Pancreas (tissue), 10 donors: ENCODE measurements around the gene GOT2. TPM values are rescaled to one million over a fixed set of nuclear protein-coding genes. Genes with fewer than 3 reads are reported as not detected.

Source experiments
- ATAC-seq, 4 donors: fragments of 200-7000 bp; cut with Tn5 transposase; one replicate each; pipeline versions ENCODE4 v1.8.0 to v1.9.1; 2020; ENCODE audit warnings: mild to moderate bottlenecking in 4 of 4, moderate library complexity in 4 of 4
- DNase-seq, 6 donors: peaks; one replicate each; pipeline ENCODE4 v3.0.0-alpha.2; 2020
- FAIRE-seq: peaks from 2 replicates; lab custom pipeline; 2012; peaks lifted over from hg19 to GRCh38; lab: Jason Lieb, UNC
- H3K27ac ChIP-seq, 4 donors: fragments of 200-600 bp; sonication (generic); 1 replicate in 3 of 4; 2 replicates in 1 of 4; pipeline versions ENCODE4 v1.5.0 to v1.8.0; 2020
- H3K27me3 ChIP-seq, 4 donors: fragments of 200-600 bp; one replicate each; pipeline ENCODE4 v1.8.0; 2021
- H3K36me3 ChIP-seq, 3 donors: fragments of 200-600 bp; sonication (generic) in 1 of 3; one replicate each; pipeline versions ENCODE4 v1.5.0 to v1.8.0; 2020 to 2021
- H3K4me1 ChIP-seq, 3 donors: fragments of 200-600 bp; one replicate each; pipeline ENCODE4 v1.8.0; 2021
- H3K4me3 ChIP-seq, 4 donors: fragments of 200-600 bp; sonication (generic) in 2 of 4; one replicate each; pipeline versions ENCODE4 v1.5.0 to v1.8.0; 2020 to 2021
- H3K9me3 ChIP-seq, 4 donors: fragments of 200-600 bp; one replicate each; pipeline ENCODE4 v1.8.0; 2021
- WGBS, 2 donors: extraction: QIAGEN DNeasy Blood & Tissue Kit; methylation state at CpG; one replicate each; pipeline ENCODE4 v1.1.7; 2013; 5-methylcytosine and 5-hydroxymethylcytosine counted together
- intact Hi-C, 3 donors: fragments of 100-400 bp; cut with DNase I; formaldehyde crosslinking; loops; one replicate each; pipeline versions ENCODE4 v1.11.1 to v1.14.2; 2022
- polyA plus RNA-seq, 2 donors: library from polyadenylated mRNA; stranded (reverse); fragments of 200-250 nt; gene quantifications; one replicate each; pipeline ENCODE4 v1.2.3, GENCODE V29; 2013
- total RNA-seq, 6 donors: library from RNA; stranded (reverse); fragmentation: NEBNext Ultra II Directional in 4 of 6; extraction: Animal tissue kit (Norgen Biotek cat#: 25700) in 4 of 6; gene quantifications; one replicate each; pipeline versions ENCODE4 v1.2.1 to v1.2.4, GENCODE V29; 2021 to 2023
- TF ChIP-seq, protein P1 (sequence below), 4 donors: fragments of 200-600 bp; sonication (generic) in 3 of 4; IDR thresholded peaks; one replicate each; pipeline versions ENCODE4 v1.5.0 to v1.8.0; 2021; ENCODE audit warnings: antibody characterized with exemption in 4 of 4
- donor health status: healthy with polysubstance abuse.
- donor health status: DM: no; HTN: no; CAD: no; lungs with moderate emphysema.
- donor health status: DM: no; HTN: no; CAD: no.
- donor health status: control.
- donor health status: control.
- donor health status: Bipolar disorder and iron deficiency.
- donor health status: DM: yes; HTN: yes; CAD: no.
- donor health status: DM: no; HTN: no; CAD: no.
- donor health status: DM: no; HTN: no; CAD: no.
- donor health status: DM: yes; HTN: yes; CAD: no.

Gene GOT2
- total and polyA plus RNA-seq, 8 donors: 17.8 to 34.5 (median 27.8) TPM

DNA sequence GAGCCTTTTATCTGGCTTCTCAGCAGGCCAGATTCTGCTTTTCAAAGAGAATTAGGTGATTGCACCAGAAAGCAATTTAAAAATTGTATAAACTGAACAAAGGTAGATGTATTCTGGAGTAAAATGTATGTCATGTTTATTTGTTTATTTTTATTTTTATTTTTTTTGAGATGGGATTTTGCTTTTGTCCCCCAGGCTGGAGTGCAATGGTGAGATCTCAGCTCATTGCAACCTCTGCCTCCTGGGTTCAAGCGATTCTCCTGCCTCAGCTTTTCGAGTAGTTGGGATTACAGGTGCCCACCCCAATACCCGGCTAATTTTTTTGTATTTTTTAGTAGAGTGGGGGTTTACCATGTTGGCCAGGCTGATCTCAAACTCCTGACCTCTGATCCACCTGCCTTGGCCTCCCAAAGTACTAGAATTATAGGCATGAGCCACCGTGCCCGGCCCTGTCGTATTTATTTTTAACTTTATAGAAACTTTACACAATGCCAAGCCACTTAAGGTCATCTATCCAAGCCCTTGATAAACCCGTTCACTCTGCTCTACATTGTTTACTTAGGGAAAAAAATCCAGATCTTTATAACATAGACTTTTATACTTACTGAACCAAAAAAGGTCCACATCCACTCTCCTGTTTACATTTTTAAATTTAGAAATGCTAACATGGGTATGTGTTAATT is 22.7 kb upstream of the GOT2 start:
- Histone ChIP-seq H3K4me3 (no peak overlapping the region), H3K36me3 (no peaks in the 10 kb centered on the region), H3K27me3 (no peaks in the 10 kb centered on the region), H3K9me3 (no peaks in the 10 kb centered on the region), H3K27ac (no peak overlapping the region), H3K4me1 (no peaks in the 10 kb centered on the region)
- FAIRE-seq (no peak), ATAC-seq (no peak), DNase-seq (no peak)
- intact Hi-C loops: loop anchor here in 1 of 3 donors (10.0 kb wide), 1 partner anchor 422 kb away; no protein-coding TSS in a partner anchor
- WGBS, 2 donors: 28 to 33% methylated on average over 7 of the region's 7 CpGs
- TF ChIP-seq, protein P1, sequence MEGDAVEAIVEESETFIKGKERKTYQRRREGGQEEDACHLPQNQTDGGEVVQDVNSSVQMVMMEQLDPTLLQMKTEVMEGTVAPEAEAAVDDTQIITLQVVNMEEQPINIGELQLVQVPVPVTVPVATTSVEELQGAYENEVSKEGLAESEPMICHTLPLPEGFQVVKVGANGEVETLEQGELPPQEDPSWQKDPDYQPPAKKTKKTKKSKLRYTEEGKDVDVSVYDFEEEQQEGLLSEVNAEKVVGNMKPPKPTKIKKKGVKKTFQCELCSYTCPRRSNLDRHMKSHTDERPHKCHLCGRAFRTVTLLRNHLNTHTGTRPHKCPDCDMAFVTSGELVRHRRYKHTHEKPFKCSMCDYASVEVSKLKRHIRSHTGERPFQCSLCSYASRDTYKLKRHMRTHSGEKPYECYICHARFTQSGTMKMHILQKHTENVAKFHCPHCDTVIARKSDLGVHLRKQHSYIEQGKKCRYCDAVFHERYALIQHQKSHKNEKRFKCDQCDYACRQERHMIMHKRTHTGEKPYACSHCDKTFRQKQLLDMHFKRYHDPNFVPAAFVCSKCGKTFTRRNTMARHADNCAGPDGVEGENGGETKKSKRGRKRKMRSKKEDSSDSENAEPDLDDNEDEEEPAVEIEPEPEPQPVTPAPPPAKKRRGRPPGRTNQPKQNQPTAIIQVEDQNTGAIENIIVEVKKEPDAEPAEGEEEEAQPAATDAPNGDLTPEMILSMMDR (IDR thresholded peaks at IDR 0.05): no peak

DNA sequence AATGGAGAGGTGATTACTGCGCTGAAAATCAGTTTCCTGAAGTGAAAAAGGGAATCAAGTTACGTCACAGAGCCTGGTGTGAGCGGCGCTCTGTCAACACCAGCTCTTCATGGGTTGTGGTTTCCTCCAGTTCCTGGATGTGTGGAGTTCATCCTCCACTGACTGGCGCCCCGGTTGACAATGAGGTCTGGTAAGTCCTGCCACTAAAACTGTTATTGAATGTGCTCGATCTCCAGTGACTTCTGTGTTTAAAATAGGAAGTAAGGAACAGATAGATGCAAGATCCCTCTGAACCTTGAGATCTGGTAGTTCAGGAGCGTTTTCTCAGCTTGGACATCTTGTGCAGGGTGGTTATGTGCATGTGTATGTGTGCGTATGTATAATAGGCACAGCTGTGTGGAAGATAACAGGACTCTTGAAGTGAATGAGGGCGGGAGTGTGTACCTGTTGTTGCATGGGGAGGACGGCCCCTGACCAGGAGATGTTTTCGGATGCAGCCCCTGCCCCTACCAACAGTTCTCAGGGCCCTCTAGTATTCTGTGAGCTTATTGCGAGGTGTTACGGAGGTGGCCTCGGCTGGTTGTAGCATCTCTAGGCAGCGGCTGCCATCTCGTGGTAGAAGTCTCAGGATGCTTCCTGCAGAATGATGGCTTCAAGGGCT is 22.0 kb upstream of the GOT2 start:
- 37 to 44% methylated on average over 17 of the region's 17 CpGs for WGBS, 2 donors
- Histone ChIP-seq H3K27ac (no peak overlapping the region), H3K4me1 (no peaks in the 10 kb centered on the region), H3K27me3 (no peaks in the 10 kb centered on the region), H3K36me3 (no peaks in the 10 kb centered on the region), H3K4me3 (no peak overlapping the region), H3K9me3 (no peaks in the 10 kb centered on the region)
- DNase-seq (peak in 4 of 6 donors; percentile 19 to 45 (median 41)), FAIRE-seq (no peak), ATAC-seq (peak in 3 of 4 donors; percentile 90 to 92 (median 92))
- TF ChIP-seq, protein P1 (IDR thresholded peaks at IDR 0.05): peak in 2 of 4 donors; percentile 23
- intact Hi-C loops: loop anchor here in 1 of 3 donors (10.0 kb wide), 1 partner anchor 421 kb away; no protein-coding TSS in a partner anchor

DNA sequence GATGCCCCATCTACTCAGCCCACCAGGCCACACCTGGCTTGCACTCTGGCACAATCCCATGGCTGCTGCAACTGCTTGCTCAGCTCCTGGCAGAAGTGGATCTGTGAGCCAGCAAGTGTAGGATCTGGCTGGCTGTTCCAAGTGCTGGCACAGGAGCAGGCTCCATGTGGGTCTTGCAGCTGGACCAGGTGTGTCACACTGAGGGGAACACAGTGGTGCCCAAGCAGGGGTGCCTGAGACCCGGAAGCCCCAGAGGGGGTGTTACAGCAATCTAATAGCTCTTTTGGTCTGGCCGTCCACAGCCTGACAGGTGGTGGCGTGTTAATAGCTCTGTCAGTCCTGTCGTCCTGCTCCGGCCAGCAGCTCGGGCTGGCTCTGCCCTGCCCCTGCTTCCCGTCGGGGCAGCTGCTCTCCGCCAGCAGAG is 19.6 kb upstream of the GOT2 start:
- DNase-seq (peak in 1 of 6 donors; percentile 44), ATAC-seq (no peak), FAIRE-seq (no peak)
- TF ChIP-seq, protein P1 (IDR thresholded peaks at IDR 0.05): no peak
- H3K27ac ChIP-seq: no peak overlapping the region
- no peaks in the 10 kb centered on the region for H3K36me3 ChIP-seq
- H3K27me3 ChIP-seq: no peaks in the 10 kb centered on the region
- no peak overlapping the region for H3K4me3 ChIP-seq
- H3K9me3 ChIP-seq: no peaks in the 10 kb centered on the region
- WGBS, 2 donors: 52 to 54% methylated on average over 9 of the region's 9 CpGs
- intact Hi-C loops: loop anchor here in 1 of 3 donors (10.0 kb wide), 1 partner anchor 419 kb away; no protein-coding TSS in a partner anchor
- no peaks in the 10 kb centered on the region for H3K4me1 ChIP-seq

DNA sequence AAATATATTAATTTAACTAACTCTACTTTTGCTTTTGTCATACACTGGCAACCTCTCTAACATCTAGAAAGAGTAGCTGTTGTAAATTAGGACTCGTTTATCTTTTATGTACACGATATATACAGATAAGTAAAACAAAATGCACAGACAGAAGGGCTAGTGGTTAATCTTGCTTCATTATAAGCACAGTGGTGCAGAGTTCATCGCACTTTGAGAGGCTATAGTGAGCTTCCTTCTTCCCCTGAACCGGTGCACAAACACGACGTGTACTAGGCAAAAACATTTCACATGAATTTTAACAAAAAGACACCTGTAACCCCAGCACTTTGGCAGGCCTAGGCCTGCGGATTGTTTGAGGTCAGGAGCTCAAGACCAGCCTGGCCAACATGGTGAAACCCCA is 10.4 kb upstream of the GOT2 start:
- H3K27ac ChIP-seq: no peak overlapping the region
- no peak overlapping the region for H3K4me3 ChIP-seq
- H3K27me3 ChIP-seq: no peaks in the 10 kb centered on the region
- ATAC-seq (no peak), DNase-seq (no peak), FAIRE-seq (no peak)
- H3K4me1 ChIP-seq: no peaks in the 10 kb centered on the region
- TF ChIP-seq, protein P1 (IDR thresholded peaks at IDR 0.05): no peak
- WGBS, 2 donors: 59 to 72% methylated on average over 7 of the region's 7 CpGs
- no peaks in the 10 kb centered on the region for H3K9me3 ChIP-seq
- intact Hi-C loops: no loop called here
- no peaks in the 10 kb centered on the region for H3K36me3 ChIP-seq
